DOHH2 (cell line): ENCODE measurements around the gene IMPG2.

ENCODE experiments used
- EZH2phosphoT487 ChIP-seq: fragments of 200-600 bp; sonication (generic); IDR thresholded peaks from 2 replicates; pipeline ENCODE4 v1.6.1; 2017; ENCODE audit warnings: borderline replicate concordance, mild to moderate bottlenecking, antibody characterized with exemption, low read length, moderate library complexity, mixed read lengths
- TF ChIP-seq, protein P1 (sequence below): fragments of 200-600 bp; sonication (generic); IDR thresholded peaks from one replicate; pipeline ENCODE4 v1.5.1; 2014; ENCODE audit warnings: antibody characterized with exemption, mild to moderate bottlenecking, low read depth, low read length; ENCODE audit not compliant: poor library complexity, severe bottlenecking

- TF ChIP-seq, protein P1, sequence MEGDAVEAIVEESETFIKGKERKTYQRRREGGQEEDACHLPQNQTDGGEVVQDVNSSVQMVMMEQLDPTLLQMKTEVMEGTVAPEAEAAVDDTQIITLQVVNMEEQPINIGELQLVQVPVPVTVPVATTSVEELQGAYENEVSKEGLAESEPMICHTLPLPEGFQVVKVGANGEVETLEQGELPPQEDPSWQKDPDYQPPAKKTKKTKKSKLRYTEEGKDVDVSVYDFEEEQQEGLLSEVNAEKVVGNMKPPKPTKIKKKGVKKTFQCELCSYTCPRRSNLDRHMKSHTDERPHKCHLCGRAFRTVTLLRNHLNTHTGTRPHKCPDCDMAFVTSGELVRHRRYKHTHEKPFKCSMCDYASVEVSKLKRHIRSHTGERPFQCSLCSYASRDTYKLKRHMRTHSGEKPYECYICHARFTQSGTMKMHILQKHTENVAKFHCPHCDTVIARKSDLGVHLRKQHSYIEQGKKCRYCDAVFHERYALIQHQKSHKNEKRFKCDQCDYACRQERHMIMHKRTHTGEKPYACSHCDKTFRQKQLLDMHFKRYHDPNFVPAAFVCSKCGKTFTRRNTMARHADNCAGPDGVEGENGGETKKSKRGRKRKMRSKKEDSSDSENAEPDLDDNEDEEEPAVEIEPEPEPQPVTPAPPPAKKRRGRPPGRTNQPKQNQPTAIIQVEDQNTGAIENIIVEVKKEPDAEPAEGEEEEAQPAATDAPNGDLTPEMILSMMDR, result no peak
- TF ChIP-seq EZH2phosphoT487, result no peak
Measured at GRCh38 chr3:101189796-101190195, 130.6 kb downstream of the IMPG2 start.
